PC-9 (cell line): ENCODE results near the gene JADE1. TPM values are rescaled to one million over a fixed set of nuclear protein-coding genes. Genes with fewer than 3 reads are reported as not detected.

ENCODE experiments used
- BruUV-seq: library from RNA; stranded (reverse); fragments of 400-500 nt; replicated peaks from 2 replicates; lab custom pipeline; 2021; lab: Mats Ljungman, UMichigan
- CTCF ChIA-PET: fragments of 300-600 bp; sonication (Branson Sonifier 250); formaldehyde crosslinking; loops from one replicate; lab custom pipeline; 2022; ENCODE audit warnings: antibody characterized with exemption; lab: Charles Lee
- POLR2A ChIA-PET: fragments of 300-600 bp; sonication (Branson Sonifier 250); formaldehyde crosslinking; loops from one replicate; lab custom pipeline; 2022; ENCODE audit warnings: antibody characterized with exemption; ENCODE audit not compliant: unreplicated experiment; lab: Charles Lee
- DNase-seq, 2 experiments: peaks; one replicate each; pipeline versions ENCODE4 v3.0.0 to v3.0.0-alpha.2; 2015 to 2022; ENCODE audit warnings: mixed read lengths in 1 of 2
- H2AFZ ChIP-seq: fragments of 200-600 bp; sonication (generic); 2 replicates; pipeline ENCODE4 v1.8.1; 2017; ENCODE audit warnings: antibody characterized with exemption
- H3F3A ChIP-seq: fragments of 200-600 bp; sonication (generic); 2 replicates; pipeline ENCODE4 v1.8.1; 2017; ENCODE audit warnings: antibody characterized with exemption, mild to moderate bottlenecking, low read depth; ENCODE audit not compliant: insufficient read depth
- H3K27ac ChIP-seq: fragments of 200-600 bp; sonication (generic); 2 replicates; pipeline ENCODE4 v1.6.1; 2016; ENCODE audit warnings: mixed run types
- H3K27me3 ChIP-seq: fragments of 200-600 bp; sonication (generic); 2 replicates; pipeline ENCODE4 v1.6.1; 2016; ENCODE audit warnings: low read depth, mixed run types; ENCODE audit not compliant: insufficient read depth
- H3K36me3 ChIP-seq: fragments of 200-600 bp; sonication (generic); 2 replicates; pipeline ENCODE4 v1.6.1; 2016; ENCODE audit warnings: low read depth, mixed run types
- H3K4me1 ChIP-seq: fragments of 200-600 bp; sonication (generic); replicated peaks from 2 replicates; pipeline ENCODE4 v1.6.1; 2016; ENCODE audit warnings: mixed run types; ENCODE audit not compliant: insufficient read depth
- H3K4me2 ChIP-seq: fragments of 200-600 bp; sonication (generic); 2 replicates; pipeline ENCODE4 v1.6.1; 2017; ENCODE audit warnings: mixed run types
- H3K4me3 ChIP-seq: fragments of 200-600 bp; sonication (generic); 2 replicates; pipeline ENCODE4 v1.6.1; 2016; ENCODE audit warnings: mixed run types
- H3K79me2 ChIP-seq: fragments of 200-600 bp; sonication (generic); 2 replicates; pipeline ENCODE4 v1.6.1; 2017; ENCODE audit warnings: low read depth, mixed run types
- H3K9me2 ChIP-seq: fragments of 200-600 bp; sonication (generic); 2 replicates; pipeline ENCODE4 v1.8.1; 2017; ENCODE audit warnings: mild to moderate bottlenecking; ENCODE audit not compliant: insufficient read depth
- H3K9me3 ChIP-seq: fragments of 200-600 bp; sonication (generic); 2 replicates; pipeline ENCODE4 v1.8.1; 2016; ENCODE audit warnings: low read depth; ENCODE audit not compliant: insufficient read depth
- H4K20me1 ChIP-seq: fragments of 200-600 bp; sonication (generic); 2 replicates; pipeline ENCODE4 v1.8.1; 2017; ENCODE audit not compliant: insufficient read depth
- EZH2 ChIP-seq: fragments of 200-600 bp; sonication (generic); IDR thresholded peaks from 2 replicates; pipeline ENCODE4 v1.8.0; 2017; ENCODE audit warnings: antibody characterized with exemption, low read depth
- intact Hi-C: fragments of 100-400 bp; cut with micrococcal nuclease; formaldehyde crosslinking; loops from one replicate; pipeline ENCODE4 v1.10.0; 2022; ENCODE audit not compliant: unreplicated experiment
- total RNA-seq: library from RNA; stranded (reverse); gene quantifications from 2 replicates; pipeline ENCODE4 v1.2.3, GENCODE V29; 2021
- TF ChIP-seq, protein P1 (sequence below): fragments of 200-600 bp; sonication (generic); conservative IDR thresholded peaks from 2 replicates; pipeline ENCODE4 v1.6.1; 2017; ENCODE audit warnings: mixed run types, antibody characterized with exemption, mild to moderate bottlenecking, moderate library complexity

Gene JADE1
- total RNA-seq, 1 experiment from 2014 or later: 23.1 TPM

GRCh38 chr4:128782076-128782715 lies 27.3 kb upstream of the JADE1 start:
- H3K4me2 ChIP-seq: no peak overlapping the region
- no peaks in the 10 kb centered on the region for H3K27me3 ChIP-seq
- POLR2A ChIA-PET: no interaction called here
- H2AFZ ChIP-seq: no peak overlapping the region
- H3K9me2 ChIP-seq: no peaks in the 10 kb centered on the region
- BruUV-seq: no TSS peak
- no peaks in the 10 kb centered on the region for H3F3A ChIP-seq
- intact Hi-C loops: no loop called here
- no peaks in the 10 kb centered on the region for H3K79me2 ChIP-seq
- H4K20me1 ChIP-seq: no peaks in the 10 kb centered on the region
- H3K27ac ChIP-seq: no peak overlapping the region
- H3K36me3 ChIP-seq: no peaks in the 10 kb centered on the region
- TF ChIP-seq, protein P1, sequence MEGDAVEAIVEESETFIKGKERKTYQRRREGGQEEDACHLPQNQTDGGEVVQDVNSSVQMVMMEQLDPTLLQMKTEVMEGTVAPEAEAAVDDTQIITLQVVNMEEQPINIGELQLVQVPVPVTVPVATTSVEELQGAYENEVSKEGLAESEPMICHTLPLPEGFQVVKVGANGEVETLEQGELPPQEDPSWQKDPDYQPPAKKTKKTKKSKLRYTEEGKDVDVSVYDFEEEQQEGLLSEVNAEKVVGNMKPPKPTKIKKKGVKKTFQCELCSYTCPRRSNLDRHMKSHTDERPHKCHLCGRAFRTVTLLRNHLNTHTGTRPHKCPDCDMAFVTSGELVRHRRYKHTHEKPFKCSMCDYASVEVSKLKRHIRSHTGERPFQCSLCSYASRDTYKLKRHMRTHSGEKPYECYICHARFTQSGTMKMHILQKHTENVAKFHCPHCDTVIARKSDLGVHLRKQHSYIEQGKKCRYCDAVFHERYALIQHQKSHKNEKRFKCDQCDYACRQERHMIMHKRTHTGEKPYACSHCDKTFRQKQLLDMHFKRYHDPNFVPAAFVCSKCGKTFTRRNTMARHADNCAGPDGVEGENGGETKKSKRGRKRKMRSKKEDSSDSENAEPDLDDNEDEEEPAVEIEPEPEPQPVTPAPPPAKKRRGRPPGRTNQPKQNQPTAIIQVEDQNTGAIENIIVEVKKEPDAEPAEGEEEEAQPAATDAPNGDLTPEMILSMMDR: no peak
- no peak for TF ChIP-seq EZH2
- CTCF ChIA-PET: no interaction called here
- no peaks in the 10 kb centered on the region for H3K9me3 ChIP-seq
- H3K4me1 ChIP-seq: no peaks in the 10 kb centered on the region
- DNase-seq: no peak
- H3K4me3 ChIP-seq: no peak overlapping the region

GRCh38 chr4:128782875-128783614 lies 26.5 kb upstream of the JADE1 start:
- intact Hi-C loops: no loop called here
- no peak overlapping the region for H3K4me3 ChIP-seq
- POLR2A ChIA-PET: interaction anchor here (0.6 kb wide), 1 partner anchor 230 kb away, joined by 3 read pairs; no protein-coding TSS in a partner anchor
- no peaks in the 10 kb centered on the region for H4K20me1 ChIP-seq
- no peaks in the 10 kb centered on the region for H3K27me3 ChIP-seq
- H3K4me1 ChIP-seq: no peaks in the 10 kb centered on the region
- H3K27ac ChIP-seq: no peak overlapping the region
- H3K9me2 ChIP-seq: no peaks in the 10 kb centered on the region
- no peak for DNase-seq
- CTCF ChIA-PET: interaction anchor here (0.6 to 0.7 kb wide), 2 partner anchors 90 to 163 kb away, joined by 3 to 4 read pairs; no protein-coding TSS in a partner anchor
- no peak overlapping the region for H3K4me2 ChIP-seq
- H3K36me3 ChIP-seq: no peaks in the 10 kb centered on the region
- TF ChIP-seq, protein P1: no peak
- no peak for TF ChIP-seq EZH2
- no peak overlapping the region for H2AFZ ChIP-seq
- no peaks in the 10 kb centered on the region for H3F3A ChIP-seq
- no peaks in the 10 kb centered on the region for H3K79me2 ChIP-seq
- BruUV-seq: no TSS peak
- no peaks in the 10 kb centered on the region for H3K9me3 ChIP-seq

GRCh38 chr4:128787509-128788311 lies 21.8 kb upstream of the JADE1 start:
- Histone ChIP-seq H3K4me2 (no peak overlapping the region), H3K9me3 (no peaks in the 10 kb centered on the region), H3K79me2 (no peaks in the 10 kb centered on the region), H3K9me2 (no peaks in the 10 kb centered on the region), H3K27ac (no peak overlapping the region), H3K4me3 (no peak overlapping the region), H2AFZ (no peak overlapping the region), H3F3A (no peaks in the 10 kb centered on the region), H3K4me1 (no peaks in the 10 kb centered on the region), H3K27me3 (no peaks in the 10 kb centered on the region), H4K20me1 (no peaks in the 10 kb centered on the region), H3K36me3 (no peaks in the 10 kb centered on the region)
- intact Hi-C loops: no loop called here
- no peak for DNase-seq
- ChIA-PET CTCF (no interaction called here), POLR2A (no interaction called here)
- no peak for TF ChIP-seq EZH2
- TF ChIP-seq, protein P1: no peak
- BruUV-seq: no TSS peak
